AG09309 (cell line): ENCODE measurements around the gene FAM110A.
"Not testable (repeated sequence)": the region's sequence is repeated elsewhere in the genome, so short reads cannot be mapped to it uniquely, and the experiment has no call there.

ENCODE experiments used
- DNase-seq: peaks from one replicate; pipeline ENCODE4 v3.0.0-alpha.2; 2010; ENCODE audit warnings: low read depth
- H3K4me3 ChIP-seq: 2 replicates; pipeline ENCODE4 v1.5.1; 2011; ENCODE audit warnings: mild to moderate bottlenecking, low read depth, low read length, moderate library complexity; ENCODE audit not compliant: control insufficient read depth
- TF ChIP-seq, protein P1 (sequence below): IDR thresholded peaks from 2 replicates; pipeline ENCODE4 v1.5.1; 2011; ENCODE audit warnings: mild to moderate bottlenecking, low read depth, low read length, inconsistent platforms; ENCODE audit not compliant: insufficient read depth, control insufficient read depth; ENCODE audit errors: missing control alignments

Gene FAM110A

DNA sequence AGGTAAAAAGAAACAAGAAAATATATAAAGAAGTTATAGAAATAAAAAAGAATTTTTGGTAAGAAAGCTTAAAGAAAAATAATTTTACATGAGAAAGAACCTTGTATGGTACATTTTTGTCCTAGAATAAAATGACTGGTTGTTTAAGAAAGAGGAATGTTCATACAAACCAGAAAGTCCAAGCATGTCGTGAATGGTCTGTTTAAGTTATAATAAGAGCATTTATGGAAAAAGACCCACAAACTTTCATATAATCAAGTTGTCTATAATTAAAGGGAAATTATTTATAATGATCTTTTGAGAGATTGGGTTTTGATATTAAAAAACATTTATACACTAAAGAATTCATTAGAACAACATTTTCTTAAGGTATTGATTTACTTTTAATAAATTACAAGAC lies 27.8 kb upstream of the FAM110A start:
- no peak for DNase-seq
- TF ChIP-seq, protein P1, sequence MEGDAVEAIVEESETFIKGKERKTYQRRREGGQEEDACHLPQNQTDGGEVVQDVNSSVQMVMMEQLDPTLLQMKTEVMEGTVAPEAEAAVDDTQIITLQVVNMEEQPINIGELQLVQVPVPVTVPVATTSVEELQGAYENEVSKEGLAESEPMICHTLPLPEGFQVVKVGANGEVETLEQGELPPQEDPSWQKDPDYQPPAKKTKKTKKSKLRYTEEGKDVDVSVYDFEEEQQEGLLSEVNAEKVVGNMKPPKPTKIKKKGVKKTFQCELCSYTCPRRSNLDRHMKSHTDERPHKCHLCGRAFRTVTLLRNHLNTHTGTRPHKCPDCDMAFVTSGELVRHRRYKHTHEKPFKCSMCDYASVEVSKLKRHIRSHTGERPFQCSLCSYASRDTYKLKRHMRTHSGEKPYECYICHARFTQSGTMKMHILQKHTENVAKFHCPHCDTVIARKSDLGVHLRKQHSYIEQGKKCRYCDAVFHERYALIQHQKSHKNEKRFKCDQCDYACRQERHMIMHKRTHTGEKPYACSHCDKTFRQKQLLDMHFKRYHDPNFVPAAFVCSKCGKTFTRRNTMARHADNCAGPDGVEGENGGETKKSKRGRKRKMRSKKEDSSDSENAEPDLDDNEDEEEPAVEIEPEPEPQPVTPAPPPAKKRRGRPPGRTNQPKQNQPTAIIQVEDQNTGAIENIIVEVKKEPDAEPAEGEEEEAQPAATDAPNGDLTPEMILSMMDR: no peak
- no peak overlapping the region for H3K4me3 ChIP-seq

DNA sequence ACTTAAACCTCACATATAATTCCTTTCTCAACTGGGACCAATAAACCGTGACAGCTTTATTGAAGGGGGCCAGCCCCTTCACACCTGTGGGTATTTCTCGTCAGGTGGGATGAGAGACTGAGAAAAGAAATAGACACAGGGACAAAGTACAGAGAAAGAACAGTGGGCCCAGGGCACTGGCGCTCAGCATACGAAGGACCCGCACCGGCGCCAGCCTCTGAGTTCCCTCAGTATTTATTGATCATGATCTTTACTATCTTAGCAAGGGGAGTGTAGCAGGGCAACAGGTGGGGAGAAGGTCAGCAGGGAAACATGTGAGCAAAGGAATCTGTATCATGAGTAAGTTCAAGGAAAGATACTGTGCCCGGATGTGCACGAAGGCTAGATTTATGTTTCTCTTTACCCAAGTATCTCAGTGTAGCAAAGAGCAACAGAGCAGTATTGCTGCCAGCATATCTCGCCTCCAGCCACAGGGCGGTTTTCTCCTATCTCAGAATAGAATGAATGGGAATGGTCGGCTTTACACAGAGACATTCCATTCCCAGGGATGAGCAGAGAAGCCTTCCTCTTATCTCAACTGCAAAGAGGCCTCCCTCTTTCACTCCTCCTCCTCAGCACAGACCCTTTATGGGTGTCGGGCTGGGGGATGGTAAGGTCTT lies 21.6 kb upstream of the FAM110A start:
- DNase-seq, H3K4me3 ChIP-seq: not testable (repeated sequence)

DNA sequence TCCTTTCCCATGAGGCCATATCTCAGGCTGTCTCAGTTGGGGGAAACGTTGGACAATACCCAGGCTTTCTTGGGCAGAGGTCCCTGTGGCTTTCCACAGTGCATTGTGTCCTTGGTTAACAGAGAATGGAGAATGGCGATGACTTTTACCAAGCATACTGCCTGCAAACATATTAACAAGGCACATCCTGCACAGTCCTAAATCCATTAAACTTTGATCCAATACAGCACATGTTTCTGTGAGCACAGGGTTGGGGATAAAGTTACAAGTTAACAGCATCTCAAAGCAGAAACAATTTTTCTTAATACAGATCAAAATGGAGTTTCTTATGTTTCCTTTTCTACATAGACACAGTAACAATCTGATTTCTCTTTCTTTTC lies 21.1 kb upstream of the FAM110A start:
- H3K4me3 ChIP-seq: not testable (repeated sequence)

DNA sequence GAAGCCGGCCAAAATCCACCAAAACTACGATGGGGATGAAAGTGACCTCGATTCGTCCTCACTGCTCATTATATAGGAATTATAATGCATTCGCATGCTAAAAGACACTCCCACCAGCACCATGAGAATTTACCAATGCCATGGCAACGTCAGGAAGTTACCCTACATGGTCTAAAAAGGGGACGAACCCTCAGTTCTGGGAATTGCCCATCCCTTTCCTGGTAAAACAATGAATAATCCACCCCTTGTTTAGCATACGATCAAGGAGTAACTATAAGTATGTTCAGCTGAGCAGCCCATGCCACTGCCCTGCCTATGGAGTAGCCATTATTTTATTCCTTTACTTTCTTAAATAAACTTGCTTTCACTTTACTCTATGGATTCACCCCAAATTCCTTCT lies 20.1 kb upstream of the FAM110A start:
- TF ChIP-seq, protein P1: no peak
- no peak overlapping the region for H3K4me3 ChIP-seq
- DNase-seq: no peak

More for the DNA sequence above, 21.1 kb upstream of the FAM110A start:
- not testable (repeated sequence) for DNase-seq

DNA sequence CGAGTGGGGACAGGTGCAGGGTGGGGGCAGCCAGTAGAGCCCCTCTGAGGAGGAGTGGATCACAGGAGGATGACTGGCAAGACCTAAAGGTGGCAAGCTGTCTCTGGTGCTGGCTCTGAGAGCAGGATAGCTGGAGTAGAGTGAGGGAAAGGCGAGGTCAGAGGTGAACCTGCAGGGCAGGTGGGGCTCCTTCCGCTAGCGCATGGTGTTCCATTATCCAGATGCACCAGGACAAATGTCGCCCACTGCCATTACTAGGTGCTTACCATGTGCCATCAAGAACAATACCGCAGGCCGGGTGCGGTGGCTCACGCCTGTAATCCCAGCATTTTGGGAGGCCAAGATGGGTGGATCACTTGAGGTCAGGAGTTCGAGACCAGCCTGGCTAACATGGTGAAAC lies 18.3 kb upstream of the FAM110A start:
- TF ChIP-seq, protein P1: no peak
- no peak for DNase-seq

DNA sequence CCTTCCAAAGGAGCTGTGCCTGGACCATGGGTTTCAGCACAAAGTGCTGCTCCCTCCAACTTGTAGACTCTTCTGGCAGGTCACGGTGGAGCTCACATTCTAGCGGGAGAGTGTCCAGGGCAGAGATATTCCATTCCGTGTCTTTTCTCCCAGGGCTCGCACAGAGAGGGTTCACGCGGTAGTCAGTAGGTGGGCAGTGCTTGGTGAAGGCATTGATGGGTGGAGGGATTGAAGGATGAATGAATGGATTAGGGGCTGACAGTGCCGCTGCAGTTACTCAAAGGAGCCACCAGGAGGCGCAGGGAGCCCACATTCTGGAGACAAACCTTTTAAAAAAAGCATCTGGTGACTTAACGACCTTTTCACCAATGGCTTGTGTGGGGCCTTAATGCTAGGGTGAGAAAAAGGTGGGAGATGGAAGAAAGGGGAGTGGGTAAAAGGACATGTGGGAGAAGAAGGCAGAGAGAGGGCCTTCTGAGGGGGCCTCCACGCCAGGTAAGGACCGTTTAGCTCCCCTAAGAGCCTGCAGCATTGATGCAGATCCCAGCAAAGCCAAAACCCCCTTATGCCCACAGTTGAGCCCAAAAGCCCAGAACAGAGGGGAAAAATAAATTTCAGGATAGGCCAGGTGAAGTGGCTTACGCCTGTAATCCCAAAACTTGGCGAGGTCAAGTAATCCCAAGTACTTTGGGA lies 17.5 kb upstream of the FAM110A start:
- no peak overlapping the region for H3K4me3 ChIP-seq
- no peak for DNase-seq
- TF ChIP-seq, protein P1: peak; percentile 96

More for the DNA sequence above, 18.3 kb upstream of the FAM110A start:
- H3K4me3 ChIP-seq: no peak overlapping the region

DNA sequence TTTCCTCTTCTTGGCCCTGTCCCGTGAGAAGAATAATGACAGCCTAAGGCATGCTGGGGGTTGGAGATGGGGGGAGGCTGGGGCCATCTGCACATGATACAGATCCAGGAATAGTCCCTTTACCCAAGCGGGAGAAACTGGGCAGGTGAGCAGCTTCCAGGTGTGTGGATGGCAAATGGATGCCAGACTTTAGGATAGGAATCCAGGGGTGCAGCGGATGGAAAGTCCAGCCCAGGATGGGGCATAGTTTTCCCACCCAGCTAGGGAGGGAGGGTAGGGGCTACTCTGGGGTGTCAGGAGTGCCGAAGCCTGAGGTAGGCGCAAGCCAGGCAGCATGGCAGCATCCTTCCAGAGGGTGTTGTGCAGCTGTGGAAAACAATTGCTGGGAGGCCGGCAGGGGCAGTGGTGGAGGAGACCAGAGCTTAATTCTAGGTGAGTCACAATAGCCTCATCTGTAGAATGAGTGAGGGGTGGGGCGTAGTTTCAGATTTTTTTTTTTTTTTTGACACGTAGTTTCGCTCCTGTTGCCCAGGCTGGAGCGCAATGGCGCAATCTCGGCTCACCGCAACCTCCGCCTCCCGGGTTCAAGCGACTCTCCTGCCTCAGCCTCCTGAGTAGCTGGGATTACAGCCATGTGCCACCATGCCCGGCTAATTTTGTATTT lies 15.4 kb upstream of the FAM110A start:
- TF ChIP-seq, protein P1: no peak
- no peak for DNase-seq
- H3K4me3 ChIP-seq: no peak overlapping the region
